SH-SY5Y (cell line): ENCODE measurements around the gene PPP1R14D.

Experiments
- GATA2 ChIP-seq: IDR thresholded peaks from 2 replicates; pipeline ENCODE4 v1.6.1; 2011; ENCODE audit warnings: mild to moderate bottlenecking, low read depth, low read length
- GATA3 ChIP-seq: IDR thresholded peaks from 2 replicates; pipeline ENCODE4 v1.6.1; 2011; ENCODE audit warnings: low read depth, mild to moderate bottlenecking, low read length, moderate library complexity

DNA sequence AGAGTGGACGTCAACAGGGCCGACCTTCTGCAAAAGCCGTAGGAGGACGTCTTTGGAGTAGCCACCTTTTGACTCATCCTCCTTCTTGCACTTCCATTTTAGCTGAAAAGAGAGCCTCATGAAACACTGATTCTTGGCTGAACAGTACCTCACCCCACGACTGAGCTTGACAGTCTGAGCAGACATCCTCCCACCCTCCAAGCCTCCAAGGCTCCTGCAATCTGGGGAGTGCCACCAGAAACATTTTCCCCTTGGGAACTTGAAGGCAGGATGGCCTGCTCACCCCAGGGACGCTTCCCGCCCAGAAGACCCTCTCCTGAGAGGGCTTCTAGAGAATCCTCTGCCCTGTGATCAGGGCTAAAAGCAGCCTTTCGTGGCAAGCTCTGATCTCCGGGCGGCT is 53.5 kb downstream of the PPP1R14D start:
- no peak for TF ChIP-seq GATA2
- no peak for TF ChIP-seq GATA3
